ENCODE results near the gene CPZ. TPM values are rescaled to one million over a fixed set of nuclear protein-coding genes. Genes with fewer than 3 reads are reported as not detected.

Gene CPZ
- total RNA-seq = not detected in 2 replicates
- long read RNA-seq = 0 reads

- no peak for TF ChIP-seq CTCF (conservative IDR thresholded peaks at IDR 0.05)
- Mint-ChIP-seq H3K4me1 (peaks cover 4% of the 10 kb centered on the region), H3K27ac (ENCODE audit: unreplicated experiment) (no peak within 1 kb of the TSS), H3K9me3 (no peaks in the 10 kb centered on the region), H3K27me3 (ENCODE audit: low read depth) (peaks cover 66% of the 10 kb centered on the region), H3K36me3 (ENCODE audit: low read depth) (no peaks in the 10 kb centered on the region), H3K4me3 (no peak within 1 kb of the TSS)
- no peak for DNase-seq (ENCODE audit: low read depth, low spot score)
Observed at GRCh38 chr4:8592366-8593263, at the start of gene CPZ. TSS of gene CPZ (plus strand) at chr4:8592765. CDS start at chr4:8592834, 69 bp downstream.

GRCh38 chr4:8542776-8543525 is 49.6 kb upstream of the CPZ start:
- Mint-ChIP-seq H3K4me3 (no peak overlapping the region), H3K27me3 (ENCODE audit: low read depth) (peaks cover 19% of the 10 kb centered on the region), H3K4me1 (no peaks in the 10 kb centered on the region), H3K36me3 (ENCODE audit: low read depth) (no peaks in the 10 kb centered on the region), H3K27ac (ENCODE audit: unreplicated experiment) (no peak overlapping the region), H3K9me3 (no peaks in the 10 kb centered on the region)
- no peak for TF ChIP-seq CTCF (conservative IDR thresholded peaks at IDR 0.05)
- DNase-seq (ENCODE audit: low read depth, low spot score) = no peak

- no peak overlapping the region for H3K27ac Mint-ChIP-seq (ENCODE audit: unreplicated experiment)
- no peak overlapping the region for H3K4me3 Mint-ChIP-seq
- H3K27me3 Mint-ChIP-seq (ENCODE audit: low read depth) = peaks cover 19% of the 10 kb centered on the region
- no peaks in the 10 kb centered on the region for H3K36me3 Mint-ChIP-seq (ENCODE audit: low read depth)
- no peaks in the 10 kb centered on the region for H3K9me3 Mint-ChIP-seq
- TF ChIP-seq CTCF (conservative IDR thresholded peaks at IDR 0.05) = no peak
- no peaks in the 10 kb centered on the region for H3K4me1 Mint-ChIP-seq
- no peak for DNase-seq (ENCODE audit: low read depth, low spot score)
Observed at GRCh38 chr4:8543623-8544022, 48.9 kb upstream of the CPZ start.

- Mint-ChIP-seq H3K9me3 (no peaks in the 10 kb centered on the region), H3K27ac (ENCODE audit: unreplicated experiment) (no peak overlapping the region), H3K4me3 (no peak overlapping the region), H3K27me3 (ENCODE audit: low read depth) (peaks cover 19% of the 10 kb centered on the region), H3K36me3 (ENCODE audit: low read depth) (no peaks in the 10 kb centered on the region), H3K4me1 (no peaks in the 10 kb centered on the region)
- DNase-seq (ENCODE audit: low read depth, low spot score) = no peak
- TF ChIP-seq CTCF (conservative IDR thresholded peaks at IDR 0.05) = no peak
Observed at GRCh38 chr4:8544282-8544681, 48.3 kb upstream of the CPZ start.

- no peak for DNase-seq (ENCODE audit: low read depth, low spot score)
- Mint-ChIP-seq H3K4me3 (no peak overlapping the region), H3K36me3 (ENCODE audit: low read depth) (no peaks in the 10 kb centered on the region), H3K4me1 (no peaks in the 10 kb centered on the region), H3K27me3 (ENCODE audit: low read depth) (peaks cover 20% of the 10 kb centered on the region), H3K9me3 (no peaks in the 10 kb centered on the region), H3K27ac (ENCODE audit: unreplicated experiment) (no peak overlapping the region)
- TF ChIP-seq CTCF (conservative IDR thresholded peaks at IDR 0.05) = no peak
Observed at GRCh38 chr4:8544741-8545438, 47.7 kb upstream of the CPZ start.
